BJ (cell line): ENCODE data around the gene PLPPR2. TPM values are rescaled to one million over a fixed set of nuclear protein-coding genes. Genes with fewer than 3 reads are reported as not detected.

Experiments
- CTCF ChIA-PET: fragments of 350-600 bp; formaldehyde crosslinking; extraction: SDS; loops from one replicate; lab custom pipeline; 2021; ENCODE audit warnings: antibody characterized with exemption, inconsistent platforms; lab: Yijun Ruan, JAX
- POLR2A ChIA-PET: fragments of 300-600 bp; sonication (Branson Sonifier 250); formaldehyde crosslinking; extraction: SDS; loops from one replicate; lab custom pipeline; 2021; ENCODE audit warnings: antibody characterized with exemption; lab: Charles Lee
- DNase-seq: peaks from one replicate; pipeline ENCODE4 v3.0.0-alpha.2; 2011; ENCODE audit warnings: low read depth
- H3K27me3 ChIP-seq: 2 replicates; pipeline ENCODE4 v1.6.0; 2011; ENCODE audit warnings: low read length; ENCODE audit not compliant: control insufficient read depth, insufficient read depth
- H3K36me3 ChIP-seq: 2 replicates; pipeline ENCODE4 v1.5.1; 2011; ENCODE audit warnings: low read length; ENCODE audit not compliant: control insufficient read depth, insufficient read depth
- H3K4me3 ChIP-seq: 2 replicates; pipeline ENCODE4 v1.5.1; 2011; ENCODE audit warnings: low read depth, mild to moderate bottlenecking, control low read depth, low read length
- polyA plus RNA-seq: library from polyadenylated mRNA; depleted of rRNA; stranded (reverse); fragments of >200 nt; gene quantifications from 2 replicates; pipeline ENCODE4 v1.2.3, GENCODE V29; 2011
- TF ChIP-seq, protein P1 (sequence below): IDR thresholded peaks from 2 replicates; pipeline ENCODE4 v1.5.1; 2011; ENCODE audit warnings: low read depth, mild to moderate bottlenecking, control low read depth, inconsistent platforms, low read length, moderate library complexity; ENCODE audit not compliant: insufficient read depth

The PLPPR2 gene
- polyA plus RNA-seq, 1 experiment, result 30.5 TPM

DNA sequence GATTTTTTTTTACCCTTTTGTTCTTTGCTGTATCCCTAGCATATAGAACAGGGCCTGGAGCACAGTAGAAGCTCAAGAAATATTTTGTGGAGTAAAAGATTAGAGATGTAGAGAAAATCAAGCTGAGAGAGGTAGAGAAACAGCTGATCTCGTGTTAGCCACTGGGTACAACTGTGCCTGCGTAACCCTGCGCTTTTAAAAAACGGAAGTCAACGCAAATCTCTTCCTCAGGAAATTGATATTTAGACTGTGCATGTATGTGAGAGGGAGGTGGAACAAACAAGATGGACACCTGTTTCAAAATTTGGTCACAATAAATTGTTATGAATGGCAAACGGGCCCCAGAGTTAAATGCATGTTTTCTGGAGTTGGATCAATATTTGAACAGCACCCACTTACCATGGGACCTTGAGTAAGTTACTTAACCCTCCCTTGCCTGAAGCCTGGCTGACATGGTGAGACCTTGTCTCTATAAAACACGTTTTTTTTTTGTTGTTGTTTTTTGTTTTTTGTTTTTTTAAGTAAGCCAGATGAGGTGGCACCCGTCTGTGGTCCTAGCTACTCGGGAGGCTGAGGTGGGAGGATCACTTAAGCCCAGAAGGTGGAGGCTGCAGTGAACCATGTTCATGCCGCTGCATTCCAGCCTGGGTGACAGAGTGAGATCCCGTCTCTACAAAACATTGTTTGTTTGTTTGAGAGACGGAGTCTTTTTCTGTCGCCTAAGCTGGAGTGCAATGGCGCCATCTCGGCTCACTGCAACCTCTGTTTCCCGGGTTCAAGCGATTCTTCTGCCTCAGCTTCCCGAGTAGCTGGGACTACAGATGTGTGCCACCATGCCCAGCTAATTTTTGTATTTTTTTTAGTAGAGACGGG, 32.2 kb downstream of the PLPPR2 start:
- H3K27me3 ChIP-seq, result no peaks in the 10 kb centered on the region
- POLR2A ChIA-PET, result no interaction called here
- DNase-seq, result no peak
- H3K36me3 ChIP-seq, result no peaks in the 10 kb centered on the region
- CTCF ChIA-PET, result interaction anchor here (0.8 to 1.2 kb wide), 2 partner anchors 9 to 95 kb away, joined by 3 read pairs; no protein-coding TSS in a partner anchor
- H3K4me3 ChIP-seq, result no peak overlapping the region
- TF ChIP-seq, protein P1, sequence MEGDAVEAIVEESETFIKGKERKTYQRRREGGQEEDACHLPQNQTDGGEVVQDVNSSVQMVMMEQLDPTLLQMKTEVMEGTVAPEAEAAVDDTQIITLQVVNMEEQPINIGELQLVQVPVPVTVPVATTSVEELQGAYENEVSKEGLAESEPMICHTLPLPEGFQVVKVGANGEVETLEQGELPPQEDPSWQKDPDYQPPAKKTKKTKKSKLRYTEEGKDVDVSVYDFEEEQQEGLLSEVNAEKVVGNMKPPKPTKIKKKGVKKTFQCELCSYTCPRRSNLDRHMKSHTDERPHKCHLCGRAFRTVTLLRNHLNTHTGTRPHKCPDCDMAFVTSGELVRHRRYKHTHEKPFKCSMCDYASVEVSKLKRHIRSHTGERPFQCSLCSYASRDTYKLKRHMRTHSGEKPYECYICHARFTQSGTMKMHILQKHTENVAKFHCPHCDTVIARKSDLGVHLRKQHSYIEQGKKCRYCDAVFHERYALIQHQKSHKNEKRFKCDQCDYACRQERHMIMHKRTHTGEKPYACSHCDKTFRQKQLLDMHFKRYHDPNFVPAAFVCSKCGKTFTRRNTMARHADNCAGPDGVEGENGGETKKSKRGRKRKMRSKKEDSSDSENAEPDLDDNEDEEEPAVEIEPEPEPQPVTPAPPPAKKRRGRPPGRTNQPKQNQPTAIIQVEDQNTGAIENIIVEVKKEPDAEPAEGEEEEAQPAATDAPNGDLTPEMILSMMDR, result no peak

DNA sequence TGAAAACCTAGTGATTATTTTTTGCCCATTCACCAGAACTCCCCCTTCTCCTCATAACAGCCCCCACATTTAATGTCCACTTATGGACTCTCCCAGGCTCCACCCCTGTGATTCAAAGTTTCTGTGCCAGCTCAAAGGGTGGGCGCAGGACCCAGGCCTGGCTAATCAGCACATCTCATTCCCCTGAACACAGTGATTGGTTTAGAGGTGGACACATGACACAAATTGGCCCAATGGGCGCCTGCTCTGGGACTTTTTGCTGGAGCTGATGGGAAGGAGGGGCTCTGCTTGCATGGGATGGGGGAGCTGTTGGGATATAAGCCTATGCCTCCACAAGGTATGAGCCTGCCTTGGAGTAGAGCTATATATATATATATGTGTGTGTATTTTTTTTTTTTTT, 35.1 kb downstream of the PLPPR2 start:
- TF ChIP-seq, protein P1, result no peak
- no peak overlapping the region for H3K4me3 ChIP-seq
- H3K36me3 ChIP-seq, result no peaks in the 10 kb centered on the region
- ChIA-PET POLR2A (no interaction called here), CTCF (interaction anchor here (1.2 to 3.0 kb wide), 5 partner anchors 9 to 45 kb away, joined by 3 to 20 read pairs (median 4); partner anchors contain the start of genes CCDC159, ODAD3, PRKCSH and TMEM205)
- DNase-seq, result no peak
- no peaks in the 10 kb centered on the region for H3K27me3 ChIP-seq

DNA sequence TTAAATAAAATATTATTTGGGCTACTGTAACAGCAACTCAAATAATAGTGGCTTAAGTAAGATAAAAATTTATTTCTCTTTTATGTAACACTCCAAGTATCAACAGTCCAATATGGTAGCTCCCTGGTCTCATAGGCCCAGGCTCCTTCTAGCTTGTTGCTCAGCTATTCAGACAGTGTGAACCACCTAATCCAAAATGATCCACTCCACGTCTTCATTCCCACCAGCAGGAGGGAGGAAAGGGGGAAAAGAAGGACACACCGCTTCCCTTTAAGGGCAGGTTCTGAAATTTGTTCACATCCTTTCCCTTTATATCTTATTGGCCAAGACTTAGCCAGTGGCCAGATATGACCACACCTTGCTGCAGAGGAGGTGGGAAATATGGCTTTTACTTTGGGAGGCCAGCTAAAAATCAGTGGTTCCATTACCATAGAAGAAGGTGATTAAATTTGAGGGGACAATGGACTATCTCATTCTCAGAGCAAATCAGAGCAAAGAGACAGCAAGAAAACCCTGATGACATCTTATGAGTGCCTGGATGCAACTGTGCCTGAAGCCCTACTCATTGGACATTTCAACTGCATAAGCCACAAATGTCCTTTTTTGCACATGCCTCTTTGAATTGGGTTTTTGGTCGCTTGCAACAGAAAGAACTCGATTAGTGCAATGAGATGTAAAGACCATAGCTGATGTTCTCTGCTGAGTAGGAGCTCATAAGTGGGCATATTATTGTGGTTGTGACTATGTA, 35.9 kb downstream of the PLPPR2 start:
- Histone ChIP-seq H3K36me3 (no peaks in the 10 kb centered on the region), H3K4me3 (no peak overlapping the region), H3K27me3 (no peaks in the 10 kb centered on the region)
- TF ChIP-seq, protein P1, result no peak
- no peak for DNase-seq
- ChIA-PET POLR2A (no interaction called here), CTCF (interaction anchor here (1.2 to 3.0 kb wide), 5 partner anchors 10 to 45 kb away, joined by 3 to 20 read pairs (median 4); partner anchors contain the start of genes CCDC159, ODAD3, PRKCSH and TMEM205)

DNA sequence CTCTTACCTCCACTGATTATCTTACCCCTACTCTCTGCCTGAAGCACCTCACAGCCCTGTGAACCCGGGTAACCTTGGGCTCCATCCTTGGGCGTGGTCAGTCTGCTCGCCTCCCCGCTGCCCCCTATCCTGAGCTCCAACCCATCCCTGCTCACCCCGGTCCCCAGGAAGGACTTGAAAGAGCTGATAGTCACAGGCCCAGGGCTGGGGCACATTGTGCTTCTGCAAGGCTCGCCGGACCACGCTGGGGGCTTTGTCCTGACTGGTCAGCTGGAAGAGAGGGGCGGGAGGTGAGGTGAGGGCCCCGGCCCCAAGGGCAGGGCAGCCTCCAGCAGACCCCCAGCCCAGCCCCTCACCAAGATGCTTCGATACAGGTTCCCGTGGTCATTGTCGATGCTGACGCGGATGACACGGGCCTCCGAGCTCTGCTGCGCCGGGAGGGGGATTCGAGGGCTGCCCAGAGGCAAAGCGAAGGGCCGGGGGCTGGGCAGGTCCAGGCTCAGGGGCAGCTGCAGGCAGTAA, 41.9 kb downstream of the PLPPR2 start:
- CTCF ChIA-PET, result interaction anchor here (0.5 to 0.7 kb wide), 2 partner anchors 11 to 85 kb away, joined by 3 to 4 read pairs; no protein-coding TSS in a partner anchor
- POLR2A ChIA-PET, result no interaction called here
- DNase-seq, result no peak
- Histone ChIP-seq H3K27me3 (no peaks in the 10 kb centered on the region), H3K36me3 (no peaks in the 10 kb centered on the region), H3K4me3 (no peak overlapping the region)
- TF ChIP-seq, protein P1, result no peak
